Left kidney (tissue), 8 donors: Measurements from ENCODE around the gene DTNB. TPM values are rescaled to one million over a fixed set of nuclear protein-coding genes. Genes with fewer than 3 reads are reported as not detected.
"Not testable (repeated sequence)": the region's sequence is repeated elsewhere in the genome, so short reads cannot be mapped to it uniquely, and the experiment has no call there.

Experiments
- DNase-seq: peaks from one replicate; pipeline ENCODE4 v3.0.0-alpha.2; 2013
- long read RNA-seq, 8 donors: transcript quantifications; one replicate each; lab custom pipeline, GENCODE V29; 2026
- polyA plus RNA-seq: library from polyadenylated mRNA; unstranded; fragments of 120-200 nt; gene quantifications from one replicate; pipeline ENCODE4 v1.2.1, GENCODE V29; 2013; ENCODE audit not compliant: insufficient read length

DTNB gene
- 18.5 TPM for polyA plus RNA-seq
- long read RNA-seq, donor 1, partial matches to known transcripts, result 0 of 1 reads
- long read RNA-seq, donor 1, other reads (novel, unspliced or antisense), result 0 of 1 reads
- long read RNA-seq, donor 2, partial matches to known transcripts, result 0 of 1 reads
- long read RNA-seq, donor 2, other reads (novel, unspliced or antisense), result 0 of 1 reads
- long read RNA-seq, donor 3, partial matches to known transcripts, result 0 of 1 reads
- long read RNA-seq, donor 3, other reads (novel, unspliced or antisense), result 0 of 1 reads
- long read RNA-seq, donor 4, result 0 reads
- long read RNA-seq, donor 5, result 0 reads
- long read RNA-seq, donor 6, partial matches to known transcripts, result 0 of 2 reads
- long read RNA-seq, donor 6, other reads (novel, unspliced or antisense), result 0 of 2 reads
- long read RNA-seq, donor 7, partial matches to known transcripts, result 0 of 1 reads
- long read RNA-seq, donor 7, other reads (novel, unspliced or antisense), result 0 of 1 reads
- long read RNA-seq, donor 8, result 0 reads

GRCh38 chr2:25673300-25674076, at the start of gene DTNB:
Gene DTNB (minus strand): TSS chr2:25673577. CDS start chr2:25652660, 20,917 bp downstream.
- peak; percentile 75 for DNase-seq

- no peak for DNase-seq
These were observed 48.8 kb upstream of the DTNB start for GRCh38 chr2:25722224-25722623.

GRCh38 chr2:25720575-25720974, 47.2 kb upstream of the DTNB start:
- DNase-seq, result no peak

GRCh38 chr2:25714740-25715139, 41.4 kb upstream of the DTNB start:
- DNase-seq, result no peak

- no peak for DNase-seq
These were observed 39.1 kb upstream of the DTNB start for GRCh38 chr2:25712455-25712854.

GRCh38 chr2:25711675-25712354, 38.4 kb upstream of the DTNB start:
- DNase-seq, result no peak

GRCh38 chr2:25710750-25711149, 37.4 kb upstream of the DTNB start:
- DNase-seq, result no peak

- no peak for DNase-seq
These were observed 36.0 kb upstream of the DTNB start for GRCh38 chr2:25709349-25709748.

- DNase-seq, result no peak
These were observed 34.7 kb upstream of the DTNB start for GRCh38 chr2:25707927-25708590.

GRCh38 chr2:25705575-25705974, 32.2 kb upstream of the DTNB start:
- DNase-seq, result not testable (repeated sequence)

GRCh38 chr2:25701801-25702200, 28.4 kb upstream of the DTNB start:
- DNase-seq, result no peak

- DNase-seq, result no peak
These were observed 26.9 kb upstream of the DTNB start for GRCh38 chr2:25700221-25700660.

- DNase-seq, result no peak
These were observed 25.8 kb upstream of the DTNB start for GRCh38 chr2:25699216-25699615.

- no peak for DNase-seq
These were observed 25.4 kb upstream of the DTNB start for GRCh38 chr2:25698752-25699151.

- no peak for DNase-seq
These were observed 24.4 kb upstream of the DTNB start for GRCh38 chr2:25697559-25698341.

- DNase-seq, result no peak
These were observed 19.5 kb upstream of the DTNB start for GRCh38 chr2:25692737-25693445.

- no peak for DNase-seq
These were observed 18.8 kb upstream of the DTNB start for GRCh38 chr2:25692143-25692542.

GRCh38 chr2:25690058-25690457, 16.7 kb upstream of the DTNB start:
- no peak for DNase-seq

- no peak for DNase-seq
These were observed 14.9 kb upstream of the DTNB start for GRCh38 chr2:25688236-25688635.

- no peak for DNase-seq
These were observed 12.4 kb upstream of the DTNB start for GRCh38 chr2:25685741-25686140.
